Stimulated activated CD4-positive, alpha-beta T cell treated with anti-CD3 and anti-CD28 coated beads, TNF-alpha, amount 100 ng/mL, for 48 hours (primary cell): Measurements from ENCODE around the gene NMNAT1.
"Not testable (repeated sequence)": the region's sequence is repeated elsewhere in the genome, so short reads cannot be mapped to it uniquely, and the experiment has no call there.

Source experiments
- DNase-seq, 3 donors: peaks; one replicate each; pipeline ENCODE4 v3.0.0-alpha.2; 2020; ENCODE audit warnings: low read depth in 3 of 3

Gene NMNAT1

GRCh38 chr1:10019561-10019960 is 76.3 kb downstream of the NMNAT1 start:
- no peak for DNase-seq

- no peak for DNase-seq
Observed at GRCh38 chr1:10020086-10020485, 76.8 kb downstream of the NMNAT1 start.

GRCh38 chr1:10020678-10021077 is 77.4 kb downstream of the NMNAT1 start:
- not testable (repeated sequence) for DNase-seq

- DNase-seq, result not testable (repeated sequence)
Observed at GRCh38 chr1:10021992-10022391, 78.7 kb downstream of the NMNAT1 start.

GRCh38 chr1:10022656-10023055 is 79.4 kb downstream of the NMNAT1 start:
- DNase-seq, result no peak

DNA sequence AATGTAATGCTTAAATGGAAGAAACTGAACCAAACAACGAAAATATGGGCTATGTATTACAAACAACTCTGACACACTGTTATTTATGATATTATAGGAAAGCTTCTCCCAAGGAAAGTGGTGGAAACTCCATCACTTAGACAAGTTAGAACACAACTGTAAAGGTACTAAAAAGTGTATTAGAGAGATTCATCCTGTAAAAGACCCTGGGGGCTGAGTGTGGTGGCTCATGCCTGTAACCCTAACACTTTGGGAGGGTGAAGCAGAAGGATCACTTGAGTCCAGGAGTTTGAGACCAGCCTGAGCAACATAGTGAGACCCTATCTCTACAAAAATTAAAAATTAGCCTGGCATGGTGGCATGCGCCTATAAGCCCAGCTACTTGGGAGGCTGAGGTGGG is 82.1 kb downstream of the NMNAT1 start:
- no peak for DNase-seq

GRCh38 chr1:10027027-10027426 is 83.8 kb downstream of the NMNAT1 start:
- DNase-seq, result no peak

GRCh38 chr1:10028956-10029500 is 85.8 kb downstream of the NMNAT1 start:
- not testable (repeated sequence) for DNase-seq

DNA sequence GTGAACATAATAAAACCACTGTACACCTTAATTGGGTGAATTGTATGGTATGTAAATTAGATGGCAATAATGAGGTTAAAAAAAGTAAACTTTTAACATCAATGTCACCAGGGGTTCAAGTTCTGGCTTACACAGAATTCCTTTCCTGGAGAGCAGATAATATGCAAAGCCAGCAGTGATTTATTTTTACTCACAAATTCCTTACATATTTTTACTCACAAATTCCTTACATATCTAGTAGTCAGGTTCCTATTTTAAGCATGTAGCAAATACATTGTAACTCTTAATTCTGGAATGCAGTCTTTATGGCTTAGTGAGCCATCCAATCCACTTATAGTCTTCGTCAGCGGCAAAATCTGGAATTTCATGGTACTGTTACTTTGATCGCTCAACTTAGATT is 88.2 kb downstream of the NMNAT1 start:
- DNase-seq, result no peak

DNA sequence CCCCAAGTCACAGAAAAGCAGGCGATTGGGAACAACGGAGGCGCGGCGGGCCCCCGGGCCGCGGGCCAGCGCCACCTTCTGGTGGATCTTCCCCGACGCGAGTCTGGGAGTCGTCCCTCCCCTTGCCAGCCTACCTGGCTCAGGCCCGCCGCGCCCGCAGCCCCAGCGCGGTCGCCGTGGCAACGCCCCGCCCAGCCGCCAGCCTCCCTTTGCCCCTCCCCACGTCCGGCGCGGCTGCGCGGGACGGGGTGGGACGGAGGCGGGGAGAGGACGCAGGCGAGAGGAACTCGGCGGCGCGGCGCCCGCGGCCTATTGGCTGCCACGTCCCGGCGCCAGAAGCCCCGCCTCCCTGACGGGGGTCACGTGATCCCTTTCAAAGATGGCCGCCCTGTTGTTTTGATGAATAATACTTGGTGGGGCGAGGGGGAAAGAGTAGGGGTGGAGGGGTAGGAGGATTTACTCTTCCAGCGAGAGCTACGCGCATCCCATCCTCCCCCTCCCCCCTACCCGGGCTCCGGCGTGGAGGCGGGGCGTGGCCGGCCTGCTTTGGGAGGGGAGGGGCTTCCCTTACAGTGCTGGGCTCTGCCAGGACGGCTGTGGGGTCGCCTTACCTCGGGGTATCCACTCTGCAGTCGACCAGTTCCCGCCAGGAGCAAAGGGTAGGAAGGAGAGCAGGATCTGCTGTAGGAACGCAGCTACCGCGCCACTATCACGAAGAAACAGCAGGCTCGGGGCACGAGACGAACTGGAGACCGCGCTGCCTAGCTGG is 89.5 kb downstream of the NMNAT1 start, which contains the start of gene UBE4B:
TSS of gene UBE4B (plus strand) at position 369 of the 769 bp plus-strand sequence. CDS start 713 bp downstream, outside the sequence.
- DNase-seq, result peak; percentile 94 to 98 (median 98)

DNA sequence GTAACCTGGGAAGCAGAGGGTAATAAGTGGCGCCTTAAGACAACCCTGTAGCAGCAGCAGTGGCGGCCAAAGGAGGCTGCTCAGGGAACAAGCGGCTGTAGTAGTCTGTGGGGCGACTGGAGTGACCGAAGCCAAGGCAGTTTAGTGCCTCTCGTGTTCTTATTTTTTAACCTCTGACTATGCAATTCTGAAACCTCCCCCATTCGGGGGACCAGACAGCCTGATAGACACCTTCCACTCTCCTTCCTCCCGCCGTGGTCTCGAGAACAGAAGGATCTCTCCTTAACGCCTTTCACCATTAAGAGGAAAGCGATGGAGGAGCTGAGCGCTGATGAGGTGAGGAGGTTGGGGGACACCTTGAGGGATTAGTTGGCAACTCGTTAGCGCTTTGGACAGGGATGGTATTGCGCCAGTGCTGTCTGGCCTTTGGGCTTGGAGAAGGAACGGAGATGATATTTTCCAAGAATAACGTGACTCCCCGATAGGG is 90.1 kb downstream of the NMNAT1 start:
- peak in 2 of 3 donors; percentile 6 to 8 for DNase-seq
